HPDE6-E6E7 (cell line): ENCODE measurements around the gene CAPN5.
A peak's percentile ranks its signal among the peaks of the same experiment; 100 is the strongest.
"Not testable (repeated sequence)": the region's sequence is repeated elsewhere in the genome, so short reads cannot be mapped to it uniquely, and the experiment has no call there.

Experiments used
- DNase-seq: peaks from one replicate; pipeline ENCODE4 v3.0.0; 2011; ENCODE audit warnings: missing footprints; ENCODE audit errors: extremely low spot score

Gene CAPN5

GRCh38 chr11:77042111-77042726, 24.6 kb upstream of the CAPN5 start:
- DNase-seq = no peak

GRCh38 chr11:77044356-77044755, 22.4 kb upstream of the CAPN5 start:
- no peak for DNase-seq

GRCh38 chr11:77044886-77045285, 21.9 kb upstream of the CAPN5 start:
- DNase-seq = no peak

- peak; percentile 79 for DNase-seq
These were observed 20.7 kb upstream of the CAPN5 start for GRCh38 chr11:77046060-77046501.

GRCh38 chr11:77047007-77047927, 19.5 kb upstream of the CAPN5 start:
- no peak for DNase-seq

- not testable (repeated sequence) for DNase-seq
These were observed 18.8 kb upstream of the CAPN5 start for GRCh38 chr11:77047928-77048446.

GRCh38 chr11:77049026-77049425, 17.7 kb upstream of the CAPN5 start:
- no peak for DNase-seq

- DNase-seq = no peak
These were observed 15.3 kb upstream of the CAPN5 start for GRCh38 chr11:77051511-77051910.

GRCh38 chr11:77052518-77052917, 14.3 kb upstream of the CAPN5 start:
- DNase-seq = no peak

- no peak for DNase-seq
These were observed 13.4 kb upstream of the CAPN5 start for GRCh38 chr11:77053217-77054015.

GRCh38 chr11:77054084-77054483, 12.7 kb upstream of the CAPN5 start:
- DNase-seq = no peak

- DNase-seq = no peak
These were observed 11.6 kb upstream of the CAPN5 start for GRCh38 chr11:77055101-77055561.

GRCh38 chr11:77055913-77056312, 10.9 kb upstream of the CAPN5 start:
- no peak for DNase-seq

- no peak for DNase-seq
These were observed 9.9 kb upstream of the CAPN5 start for GRCh38 chr11:77056814-77057402.

- DNase-seq = no peak
These were observed 8.8 kb upstream of the CAPN5 start for GRCh38 chr11:77057938-77058474.

GRCh38 chr11:77058900-77059299, 7.9 kb upstream of the CAPN5 start:
- DNase-seq = no peak

- DNase-seq = no peak
These were observed 7.0 kb upstream of the CAPN5 start for GRCh38 chr11:77059806-77060205.

- DNase-seq = no peak
These were observed 6.5 kb upstream of the CAPN5 start for GRCh38 chr11:77060234-77060633.

GRCh38 chr11:77061258-77061657, 5.5 kb upstream of the CAPN5 start:
- DNase-seq = not testable (repeated sequence)

GRCh38 chr11:77062924-77063323, 3.8 kb upstream of the CAPN5 start:
- DNase-seq = no peak

GRCh38 chr11:77063407-77063806, 3.4 kb upstream of the CAPN5 start:
- DNase-seq = no peak
